ENCODE measurements around the gene TMEM54. TPM values are rescaled to one million over a fixed set of nuclear protein-coding genes. Genes with fewer than 3 reads are reported as not detected.

The TMEM54 gene
- total RNA-seq, 1 experiment from 2014 or later, result 102 TPM

GRCh38 chr1:32876341-32877210 lies 24.6 kb downstream of the TMEM54 start:
- H3K27ac ChIP-seq, result no peak overlapping the region
- DNase-seq, result peak in 1 of 2 experiments; percentile 61
- intact Hi-C loops (cut with micrococcal nuclease; ENCODE audit: unreplicated experiment), result loop anchor here (1.0 to 10.0 kb wide), 3 partner anchors 210 to 598 kb away; partner anchors contain the start of gene ZSCAN20
- ChIA-PET POLR2A (ENCODE audit: unreplicated experiment) (no interaction called here), CTCF (interaction anchor here (0.5 to 0.8 kb wide), 6 partner anchors 71 to 463 kb away, joined by 3 to 8 read pairs (median 3); no protein-coding TSS in a partner anchor)
- peaks cover 6% of the 10 kb centered on the region; the same call in 1 of the 2 replicates for H3K27me3 ChIP-seq (ENCODE audit: insufficient read depth, low read depth)
- no peaks in the 10 kb centered on the region for H4K20me1 ChIP-seq (ENCODE audit: insufficient read depth)
- no peaks in the 10 kb centered on the region for H3K4me1 ChIP-seq (replicated peaks; ENCODE audit: insufficient read depth)
- peak; percentile 91 for TF ChIP-seq CTCF (conservative IDR thresholded peaks at IDR 0.05)
- TF ChIP-seq EZH2 (IDR thresholded peaks at IDR 0.05; ENCODE audit: low read depth), result no peak
- H3F3A ChIP-seq (ENCODE audit: insufficient read depth, low read depth), result peaks cover 15% of the 10 kb centered on the region; the same call in 1 of the 2 replicates
- H3K9me2 ChIP-seq (ENCODE audit: insufficient read depth), result no peaks in the 10 kb centered on the region
- H2AFZ ChIP-seq, result no peak overlapping the region
- BruUV-seq (replicated peaks), result no TSS peak
- no peak overlapping the region for H3K4me2 ChIP-seq
- H3K79me2 ChIP-seq (ENCODE audit: low read depth), result no peaks in the 10 kb centered on the region
- no peaks in the 10 kb centered on the region for H3K36me3 ChIP-seq (ENCODE audit: low read depth)
- H3K9me3 ChIP-seq (ENCODE audit: insufficient read depth, low read depth), result no peaks in the 10 kb centered on the region
- H3K4me3 ChIP-seq, result no peak overlapping the region

- Histone ChIP-seq H3K4me2 (no peak overlapping the region), H3K27me3 (ENCODE audit: insufficient read depth, low read depth) (peaks cover 17% of the 10 kb centered on the region), H3K9me3 (ENCODE audit: insufficient read depth, low read depth) (no peaks in the 10 kb centered on the region), H3K79me2 (ENCODE audit: low read depth) (no peaks in the 10 kb centered on the region), H3K36me3 (ENCODE audit: low read depth) (no peaks in the 10 kb centered on the region), H3K4me1 (replicated peaks; ENCODE audit: insufficient read depth) (no peaks in the 10 kb centered on the region), H3K9me2 (ENCODE audit: insufficient read depth) (no peaks in the 10 kb centered on the region), H2AFZ (no peak overlapping the region), H3F3A (ENCODE audit: insufficient read depth, low read depth) (peaks cover 21% of the 10 kb centered on the region; the same call in 1 of the 2 replicates), H3K4me3 (no peak overlapping the region), H3K27ac (no peak overlapping the region), H4K20me1 (ENCODE audit: insufficient read depth) (no peaks in the 10 kb centered on the region)
- no peak for DNase-seq
- TF ChIP-seq CTCF (conservative IDR thresholded peaks at IDR 0.05) (no peak), EZH2 (IDR thresholded peaks at IDR 0.05; ENCODE audit: low read depth) (no peak)
- ChIA-PET POLR2A (ENCODE audit: unreplicated experiment) (no interaction called here), CTCF (interaction anchor here (0.8 kb wide), 1 partner anchor 211 kb away, joined by 8 read pairs; no protein-coding TSS in a partner anchor)
- intact Hi-C loops (cut with micrococcal nuclease; ENCODE audit: unreplicated experiment), result loop anchor here (10.0 kb wide), 2 partner anchors 430 to 600 kb away; partner anchors contain the start of gene ZSCAN20
- no TSS peak for BruUV-seq (replicated peaks)
Measured at GRCh38 chr1:32874860-32875752, 26.1 kb downstream of the TMEM54 start.

- CTCF ChIA-PET, result interaction anchor here (0.6 kb wide), 1 partner anchor 56 kb away, joined by 3 read pairs; no protein-coding TSS in a partner anchor
- H3F3A ChIP-seq (ENCODE audit: insufficient read depth, low read depth), result peaks cover 21% of the 10 kb centered on the region; the same call in 1 of the 2 replicates
- TF ChIP-seq EZH2 (IDR thresholded peaks at IDR 0.05; ENCODE audit: low read depth) (no peak), CTCF (conservative IDR thresholded peaks at IDR 0.05) (no peak)
- H3K4me2 ChIP-seq, result no peak overlapping the region
- H4K20me1 ChIP-seq (ENCODE audit: insufficient read depth), result no peaks in the 10 kb centered on the region
- POLR2A ChIA-PET (ENCODE audit: unreplicated experiment), result no interaction called here
- BruUV-seq (replicated peaks), result no TSS peak
- intact Hi-C loops (cut with micrococcal nuclease; ENCODE audit: unreplicated experiment), result loop anchor here (2.0 to 10.0 kb wide), 3 partner anchors 353 to 601 kb away; partner anchors contain the start of gene ZSCAN20
- H3K4me1 ChIP-seq (replicated peaks; ENCODE audit: insufficient read depth), result no peaks in the 10 kb centered on the region
- H3K9me3 ChIP-seq (ENCODE audit: insufficient read depth, low read depth), result no peaks in the 10 kb centered on the region
- H3K4me3 ChIP-seq, result no peak overlapping the region
- H3K9me2 ChIP-seq (ENCODE audit: insufficient read depth), result no peaks in the 10 kb centered on the region
- no peaks in the 10 kb centered on the region for H3K79me2 ChIP-seq (ENCODE audit: low read depth)
- H2AFZ ChIP-seq, result no peak overlapping the region
- H3K27me3 ChIP-seq (ENCODE audit: insufficient read depth, low read depth), result peaks cover 19% of the 10 kb centered on the region
- no peak for DNase-seq
- no peak overlapping the region for H3K27ac ChIP-seq
- no peaks in the 10 kb centered on the region for H3K36me3 ChIP-seq (ENCODE audit: low read depth)
Measured at GRCh38 chr1:32873484-32873883, 27.7 kb downstream of the TMEM54 start.

Measured in PC-9 (cell line).